Measurements from ENCODE around the gene CASK. TPM values are rescaled to one million over a fixed set of nuclear protein-coding genes. Genes with fewer than 3 reads are reported as not detected.

Gene CASK
- total and polyA plus RNA-seq, 9 of the 15 experiments (the other 6 are each of a cell fraction or from before 2014, with no cell fraction given): 1.3 to 7.4 (median 5.2) TPM

- TF ChIP-seq TSC22D4 (tag; IDR thresholded peaks at IDR 0.05) (no peak), CTBP1 (IDR thresholded peaks at IDR 0.05; ENCODE audit: borderline replicate concordance) (no peak), CEBPB (tag; IDR thresholded peaks at IDR 0.05) (no peak)
Measured at GRCh38 chrX:41475591-41476241, 447.6 kb downstream of the CASK start (continued).

- H2AFZ ChIP-seq (ENCODE audit: low read depth, low read length): no peak overlapping the region
- BruUV-seq (replicated peaks): no TSS peak
- no peak for FAIRE-seq
- no peak overlapping the region for H3K9ac ChIP-seq (ENCODE audit: insufficient read depth in 1 of 2, low read depth in 2 of 2, low read length in 2 of 2)
- no peaks in the 10 kb centered on the region for H3K36me3 ChIP-seq (ENCODE audit: control insufficient read depth, insufficient read depth, low read length)
- no peak for DNase-seq (ENCODE audit: extremely low read depth in 1 of 4, low spot score in 3 of 4)
- H3K9me3 ChIP-seq (replicated peaks; ENCODE audit: control insufficient read depth, insufficient read depth, low read depth, low read length): no peaks in the 10 kb centered on the region
- no peak overlapping the region for H3K4me3 ChIP-seq
- H3K4me1 ChIP-seq (replicated peaks in 1 of 2; ENCODE audit: control insufficient read depth in 2 of 2, insufficient read depth in 2 of 2, low read length in 2 of 2): no peaks in the 10 kb centered on the region; a peak in 1 of 5 replicates
- H4K20me1 ChIP-seq (replicated peaks; ENCODE audit: control insufficient read depth, insufficient read depth, low read length): no peaks in the 10 kb centered on the region
- TF ChIP-seq ASH1L (IDR thresholded peaks at IDR 0.05; ENCODE audit: borderline replicate concordance, low read depth, partially characterized antibody) (no peak), MEIS2 (IDR thresholded peaks at IDR 0.05; ENCODE audit: partially characterized antibody) (no peak), CEBPG (CRISPR knock-in tag; IDR thresholded peaks at IDR 0.05) (no peak), CEBPG (tag; conservative IDR thresholded peaks at IDR 0.05 in 1 of 2, IDR thresholded peaks at IDR 0.05 in 1 of 2) (no peak), NFE2 (IDR thresholded peaks at IDR 0.05; ENCODE audit: low read depth) (no peak), ETV6 (IDR thresholded peaks at IDR 0.05; ENCODE audit: borderline replicate concordance in 1 of 2, low read depth in 2 of 2, low read length in 1 of 2) (no peak), ETV6 (CRISPR knock-in tag; IDR thresholded peaks at IDR 0.05; ENCODE audit: borderline replicate concordance) (no peak), BRF1 (IDR thresholded peaks at IDR 0.05; ENCODE audit: borderline replicate concordance, extremely low read depth, insufficient read length) (no peak), RBM15 (IDR thresholded peaks at IDR 0.05; ENCODE audit: insufficient read depth, low read length) (no peak), ZC3H4 (CRISPR knock-in tag; IDR thresholded peaks at IDR 0.05; ENCODE audit: borderline replicate concordance) (no peak), GTF2F1 (IDR thresholded peaks at IDR 0.05; ENCODE audit: low read depth, low read length) (no peak), ZNF316 (IDR thresholded peaks at IDR 0.05) (no peak), BCL6 (CRISPR knock-in tag; IDR thresholded peaks at IDR 0.05) (no peak)
- TF ChIP-seq, protein P1, sequence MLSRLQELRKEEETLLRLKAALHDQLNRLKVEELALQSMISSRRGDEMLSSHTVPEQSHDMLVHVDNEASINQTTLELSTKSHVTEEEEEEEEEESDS (CRISPR knock-in tag; IDR thresholded peaks at IDR 0.05): no peak
- H3K27ac ChIP-seq (ENCODE audit: extremely low read depth, low read depth, low read length): no peak overlapping the region
- 11% methylated on average over 6 of the region's 6 CpGs for WGBS (ENCODE audit: insufficient coverage, low coverage, missing lambda C conversion rate)
- in situ Hi-C loops (cut with MboI): no loop called here
- POLR2A ChIA-PET: no interaction called here
- no peak overlapping the region for H3K4me2 ChIP-seq (ENCODE audit: insufficient read depth, low read length)
- no peaks in the 10 kb centered on the region for H3K9me1 ChIP-seq (ENCODE audit: control insufficient read depth, insufficient read depth, low read length)
- no peak for ATAC-seq
- CTCF ChIA-PET (ENCODE audit: low intra/inter-chr PET ratio): interaction anchor here (0.6 kb wide), 1 partner anchor 12 kb away, joined by 4 read pairs; no protein-coding TSS in a partner anchor
- no peaks in the 10 kb centered on the region for H3K79me2 ChIP-seq (ENCODE audit: control insufficient read depth, insufficient read depth, low read length)
- H3K27me3 ChIP-seq (ENCODE audit: control insufficient read depth in 2 of 2, insufficient read depth in 2 of 2, low read length in 2 of 2): peaks cover 0 to 6% of the 10 kb centered on the region in 2 experiments; a peak in 2 of 5 replicates
- intact Hi-C loops (cut with micrococcal nuclease): no loop called here
Measured at GRCh38 chrX:41475191-41475590, 448.2 kb downstream of the CASK start.
